Muscle of leg (tissue), 11 donors: ENCODE measurements around the gene CHST13. TPM values are rescaled to one million over a fixed set of nuclear protein-coding genes. Genes with fewer than 3 reads are reported as not detected.

Source experiments
- DNase-seq: peaks from one replicate; pipeline ENCODE4 v3.0.0; 2013
- H3K27ac ChIP-seq: one replicate; pipeline ENCODE4 v1.5.1; 2013; ENCODE audit warnings: mild to moderate bottlenecking, low read length, control low read depth
- H3K27me3 ChIP-seq: one replicate; pipeline ENCODE4 v1.6.1; 2013; ENCODE audit warnings: low read length; ENCODE audit not compliant: control insufficient read depth, insufficient read depth
- H3K36me3 ChIP-seq: one replicate; pipeline ENCODE4 v1.6.1; 2013; ENCODE audit warnings: low read length; ENCODE audit not compliant: control insufficient read depth, insufficient read depth
- H3K4me1 ChIP-seq: one replicate; pipeline ENCODE4 v1.6.1; 2013; ENCODE audit warnings: low read length; ENCODE audit not compliant: control insufficient read depth, insufficient read depth
- H3K4me3 ChIP-seq: one replicate; pipeline ENCODE4 v1.5.1; 2013; ENCODE audit warnings: low read length, control low read depth
- H3K9me3 ChIP-seq: replicated peaks from 2 replicates; pipeline ENCODE4 v1.6.1; 2013; ENCODE audit warnings: low read depth, low read length; ENCODE audit not compliant: control insufficient read depth
- WGBS: methylation state at CpG from one replicate; pipeline ENCODE4 v1.1.5; 2013; ENCODE audit warnings: missing lambda C conversion rate; ENCODE audit not compliant: insufficient coverage; 5-methylcytosine and 5-hydroxymethylcytosine counted together
- polyA plus RNA-seq, 8 donors: library from polyadenylated mRNA; unstranded; fragments of 120-200 nt; gene quantifications; one replicate each; pipeline versions ENCODE4 v1.2.1 to v1.2.3, GENCODE V29; 2013; ENCODE audit warnings: inconsistent platforms in 1 of 8, low replicate concordance in 1 of 8; ENCODE audit not compliant: insufficient read length in 8 of 8, insufficient read depth in 1 of 8
- total RNA-seq: library from RNA; stranded (reverse); fragments of 120-200 nt; gene quantifications from one replicate; pipeline ENCODE4 v1.2.4, GENCODE V29; 2013

The CHST13 gene
- total and polyA plus RNA-seq, 9 donors: 0.10 to 2.4 (median 0.23) TPM; not detected in 1

GRCh38 chr3:126554560-126555525, 30.9 kb downstream of the CHST13 start:
- Histone ChIP-seq H3K9me3 (no peaks in the 10 kb centered on the region), H3K27me3 (peaks cover 6% of the 10 kb centered on the region), H3K4me1 (peaks cover 34% of the 10 kb centered on the region), H3K27ac (no peak overlapping the region), H3K4me3 (no peak overlapping the region), H3K36me3 (no peaks in the 10 kb centered on the region)
- WGBS: 71% methylated on average over 15 of the region's 19 CpGs
- no peak for DNase-seq

- WGBS: 72% methylated on average over 8 of the region's 10 CpGs
- Histone ChIP-seq H3K27me3 (peaks cover 6% of the 10 kb centered on the region), H3K27ac (no peak overlapping the region), H3K4me1 (peaks cover 24% of the 10 kb centered on the region), H3K4me3 (no peak overlapping the region), H3K9me3 (no peaks in the 10 kb centered on the region), H3K36me3 (no peaks in the 10 kb centered on the region)
- DNase-seq: no peak
Measured at GRCh38 chr3:126555795-126556636, 32.1 kb downstream of the CHST13 start.

GRCh38 chr3:126556637-126557414, 32.9 kb downstream of the CHST13 start:
- Histone ChIP-seq H3K4me1 (peaks cover 16% of the 10 kb centered on the region), H3K4me3 (no peak overlapping the region), H3K36me3 (no peaks in the 10 kb centered on the region), H3K27ac (no peak overlapping the region), H3K27me3 (peaks cover 6% of the 10 kb centered on the region), H3K9me3 (no peaks in the 10 kb centered on the region)
- WGBS: 79% methylated on average over 8 of the region's 8 CpGs
- no peak for DNase-seq

GRCh38 chr3:126557415-126557745, 33.4 kb downstream of the CHST13 start:
- no peak for DNase-seq
- WGBS: 87% methylated on average over 11 of the region's 11 CpGs
- Histone ChIP-seq H3K4me3 (no peak overlapping the region), H3K27ac (no peak overlapping the region), H3K27me3 (peaks cover 6% of the 10 kb centered on the region), H3K9me3 (no peaks in the 10 kb centered on the region), H3K36me3 (no peaks in the 10 kb centered on the region), H3K4me1 (peaks cover 10% of the 10 kb centered on the region)

- WGBS: 92% methylated on average over 6 of the region's 6 CpGs
Measured at GRCh38 chr3:126557761-126558160, 33.8 kb downstream of the CHST13 start.

GRCh38 chr3:126558336-126559071, 34.5 kb downstream of the CHST13 start, which contains the start of gene C3orf22:
Gene C3orf22 (minus strand): TSS chr3:126558932. CDS start chr3:126553390, 5,542 bp downstream.
- H3K4me3 ChIP-seq: no peak within 1 kb of the TSS
- peaks cover 4% of the 10 kb centered on the region for H3K9me3 ChIP-seq
- DNase-seq: no peak
- WGBS: 74% methylated on average over 7 of the region's 9 CpGs
- H3K4me1 ChIP-seq: no peaks in the 10 kb centered on the region
- no peaks in the 10 kb centered on the region for H3K36me3 ChIP-seq
- H3K27me3 ChIP-seq: peaks cover 6% of the 10 kb centered on the region
- H3K27ac ChIP-seq: no peak within 1 kb of the TSS

More at GRCh38 chr3:126557761-126558160, 33.8 kb downstream of the CHST13 start:
- peaks cover 6% of the 10 kb centered on the region for H3K27me3 ChIP-seq
- peaks cover 2% of the 10 kb centered on the region for H3K9me3 ChIP-seq
- H3K4me3 ChIP-seq: no peak overlapping the region
- no peak for DNase-seq
- no peak overlapping the region for H3K27ac ChIP-seq
- no peaks in the 10 kb centered on the region for H3K36me3 ChIP-seq
- peaks cover 6% of the 10 kb centered on the region for H3K4me1 ChIP-seq

- H3K9me3 ChIP-seq: peaks cover 4% of the 10 kb centered on the region
- H3K27me3 ChIP-seq: peaks cover 3% of the 10 kb centered on the region
- H3K4me1 ChIP-seq: no peaks in the 10 kb centered on the region
- H3K27ac ChIP-seq: no peak overlapping the region
- WGBS: no CpG with 5 or more reads among the region's 2 CpGs
- no peak overlapping the region for H3K4me3 ChIP-seq
- DNase-seq: no peak
- H3K36me3 ChIP-seq: no peaks in the 10 kb centered on the region
Measured at GRCh38 chr3:126562737-126563276, 38.9 kb downstream of the CHST13 start.

- H3K27me3 ChIP-seq: no peaks in the 10 kb centered on the region
- H3K4me1 ChIP-seq: no peaks in the 10 kb centered on the region
- no peak overlapping the region for H3K4me3 ChIP-seq
- WGBS: 68% methylated on average over 4 of the region's 10 CpGs
- peaks cover 2% of the 10 kb centered on the region for H3K9me3 ChIP-seq
- no peaks in the 10 kb centered on the region for H3K36me3 ChIP-seq
- no peak overlapping the region for H3K27ac ChIP-seq
- DNase-seq: no peak
Measured at GRCh38 chr3:126567696-126568438, 43.9 kb downstream of the CHST13 start.
